GM18858 (cell line): ENCODE results near the gene SPATA9.

ENCODE experiments used
- ATAC-seq: cut with Tn5 transposase; IDR thresholded peaks from one replicate; pipeline ENCODE4 v1.9.1; 2021; ENCODE audit not compliant: unreplicated experiment

SPATA9 gene, protein sequence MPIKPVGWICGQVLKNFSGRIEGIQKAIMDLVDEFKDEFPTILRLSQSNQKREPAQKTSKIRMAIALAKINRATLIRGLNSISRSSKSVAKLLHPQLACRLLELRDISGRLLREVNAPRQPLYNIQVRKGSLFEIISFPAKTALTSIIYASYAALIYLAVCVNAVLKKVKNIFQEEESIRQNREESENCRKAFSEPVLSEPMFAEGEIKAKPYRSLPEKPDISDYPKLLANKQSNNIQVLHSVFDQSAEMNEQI

DNA sequence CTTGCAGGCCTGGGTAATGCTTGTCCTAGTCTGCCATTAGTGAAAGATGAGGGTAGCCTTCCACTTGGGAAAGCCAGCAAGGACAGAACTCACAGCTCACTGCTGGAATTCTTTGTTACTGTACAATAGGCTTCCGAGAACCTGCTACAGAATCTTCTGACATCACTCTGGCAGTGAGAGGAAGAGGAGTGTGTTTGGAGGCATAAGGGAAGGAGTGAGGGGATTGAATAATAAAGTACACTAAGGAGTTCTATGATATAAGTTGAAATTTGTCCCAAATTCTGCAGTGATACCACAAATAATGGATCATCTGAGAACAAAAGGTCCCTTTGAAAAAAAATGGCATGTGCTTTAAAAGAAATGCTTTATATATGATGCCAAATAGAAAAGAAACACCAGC is at the start of gene SPATA9:
TSS of gene SPATA9 (minus strand) at position 101 of the 400 bp plus-strand sequence. CDS start 137 bp downstream, outside the sequence.
- no peak for ATAC-seq

DNA sequence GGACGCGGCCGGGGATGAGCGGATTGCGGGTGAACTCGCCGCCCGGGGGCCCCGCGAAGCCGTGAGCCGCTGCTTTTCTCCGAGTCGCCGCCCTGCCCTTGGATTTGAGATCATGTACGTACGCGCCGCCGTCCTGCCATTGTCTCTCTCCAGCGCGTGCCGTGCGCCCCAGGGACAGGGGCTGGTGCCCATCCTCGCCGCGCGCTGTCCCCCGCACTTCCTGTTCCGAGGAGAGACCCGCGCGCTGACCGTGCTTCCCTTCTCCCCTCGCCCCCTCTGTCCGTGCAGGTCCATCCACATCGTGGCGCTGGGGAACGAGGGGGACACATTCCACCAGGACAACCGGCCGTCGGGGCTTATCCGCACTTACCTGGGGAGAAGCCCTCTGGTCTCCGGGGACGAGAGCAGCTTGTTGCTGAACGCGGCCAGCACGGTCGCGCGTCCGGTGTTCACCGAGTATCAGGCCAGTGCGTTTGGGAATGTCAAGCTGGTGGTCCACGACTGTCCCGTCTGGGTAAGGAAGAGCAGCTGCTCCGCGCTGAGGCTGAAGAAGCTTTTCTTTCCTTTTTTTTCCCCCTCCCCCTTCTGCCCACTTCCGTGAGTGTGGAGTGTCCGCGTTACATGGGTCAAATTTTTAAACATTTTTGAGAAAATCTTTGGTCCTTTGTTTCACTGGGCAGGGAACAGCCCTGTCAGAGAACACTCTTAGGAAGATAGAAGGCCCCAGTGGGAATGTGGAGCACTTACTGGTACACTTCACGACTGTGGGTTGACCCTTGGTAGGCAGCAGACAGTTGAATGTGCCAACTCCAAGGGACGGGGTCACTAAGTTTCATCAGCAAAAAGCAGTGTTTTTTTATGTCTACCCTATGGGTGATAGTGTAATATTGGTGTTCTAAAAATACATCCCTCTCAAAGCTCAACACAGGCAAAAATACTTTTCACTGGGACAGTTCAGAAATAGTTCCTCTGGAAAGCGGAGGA is 49.1 kb upstream of the SPATA9 start:
- ATAC-seq: peak; percentile 6

DNA sequence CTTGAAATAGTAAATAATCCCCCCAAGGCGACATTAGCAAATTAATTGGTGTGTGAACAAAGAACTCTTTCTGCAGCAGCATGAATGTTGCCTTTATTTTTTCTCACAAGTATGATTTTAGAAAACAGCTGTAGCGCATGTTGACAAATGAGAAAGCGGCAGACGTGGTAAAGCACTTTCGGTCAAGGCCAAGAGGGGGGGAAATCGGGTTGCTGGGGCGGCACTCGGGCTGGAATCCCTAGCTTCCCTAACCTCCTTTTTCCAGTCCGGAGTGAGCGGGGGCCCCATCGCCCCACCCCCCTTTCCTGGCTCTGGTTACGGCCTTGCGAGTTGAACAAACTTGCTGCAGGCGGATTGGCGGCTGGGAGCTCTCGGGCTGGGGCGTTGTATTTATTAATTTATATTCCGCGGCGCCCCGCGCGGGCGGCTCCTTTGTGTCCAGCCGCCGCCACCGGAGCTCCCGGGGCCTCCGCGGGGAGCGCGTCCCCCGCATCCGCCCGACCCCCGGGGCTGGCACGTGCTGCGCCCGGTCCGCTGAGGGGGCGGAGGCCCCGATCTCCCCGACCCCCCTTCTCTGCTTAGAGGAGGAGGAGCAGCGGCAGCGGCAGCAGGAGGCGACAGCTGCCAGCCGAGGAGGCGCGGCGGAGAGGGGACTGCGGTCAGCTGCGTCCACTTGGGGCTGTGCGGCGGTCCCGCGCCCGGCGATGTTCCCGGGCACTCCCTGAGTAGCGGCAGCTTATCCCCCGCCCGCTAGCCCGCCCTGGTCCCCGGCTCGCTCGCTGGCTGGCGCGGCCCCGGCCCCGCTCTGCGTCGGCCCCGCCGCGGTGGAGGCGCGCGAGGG is 48.2 kb upstream of the SPATA9 start, which contains the start of gene RHOBTB3:
TSS of gene RHOBTB3 (plus strand) at position 607 of the 841 bp plus-strand sequence. CDS start 347 bp downstream, outside the sequence.
- ATAC-seq: peak; percentile 29

DNA sequence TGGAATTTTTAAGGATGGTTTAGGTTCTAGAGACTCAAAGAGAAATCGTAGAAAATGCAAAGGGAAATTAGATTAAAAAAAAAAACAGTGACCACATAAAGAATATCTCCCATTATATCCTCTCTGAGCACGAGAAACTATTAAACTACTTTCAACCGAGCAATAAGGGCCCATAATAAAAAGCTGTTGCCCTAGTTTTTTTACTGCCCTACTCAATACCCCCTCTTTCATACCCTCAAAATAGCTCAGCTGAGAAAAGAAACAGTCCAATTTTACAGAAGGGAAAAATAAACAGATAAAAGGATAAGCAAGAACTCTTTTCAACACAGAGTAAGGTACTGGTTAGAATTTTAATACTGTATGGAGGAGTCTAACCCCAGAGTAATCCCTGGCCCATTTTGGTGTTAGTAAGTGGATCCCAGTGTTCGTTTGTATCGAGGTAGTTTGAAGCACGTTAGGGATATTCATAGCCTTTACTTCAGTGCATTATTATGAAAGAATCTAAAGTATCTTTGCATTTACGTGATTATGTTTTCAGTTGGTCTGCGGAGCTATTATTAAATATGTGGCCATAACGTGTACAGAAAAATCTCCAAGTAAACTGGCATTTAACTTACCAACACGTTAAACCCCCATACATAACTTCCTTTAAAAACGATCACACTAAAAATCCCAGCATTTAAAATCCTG is 47.4 kb upstream of the SPATA9 start:
- ATAC-seq: no peak

DNA sequence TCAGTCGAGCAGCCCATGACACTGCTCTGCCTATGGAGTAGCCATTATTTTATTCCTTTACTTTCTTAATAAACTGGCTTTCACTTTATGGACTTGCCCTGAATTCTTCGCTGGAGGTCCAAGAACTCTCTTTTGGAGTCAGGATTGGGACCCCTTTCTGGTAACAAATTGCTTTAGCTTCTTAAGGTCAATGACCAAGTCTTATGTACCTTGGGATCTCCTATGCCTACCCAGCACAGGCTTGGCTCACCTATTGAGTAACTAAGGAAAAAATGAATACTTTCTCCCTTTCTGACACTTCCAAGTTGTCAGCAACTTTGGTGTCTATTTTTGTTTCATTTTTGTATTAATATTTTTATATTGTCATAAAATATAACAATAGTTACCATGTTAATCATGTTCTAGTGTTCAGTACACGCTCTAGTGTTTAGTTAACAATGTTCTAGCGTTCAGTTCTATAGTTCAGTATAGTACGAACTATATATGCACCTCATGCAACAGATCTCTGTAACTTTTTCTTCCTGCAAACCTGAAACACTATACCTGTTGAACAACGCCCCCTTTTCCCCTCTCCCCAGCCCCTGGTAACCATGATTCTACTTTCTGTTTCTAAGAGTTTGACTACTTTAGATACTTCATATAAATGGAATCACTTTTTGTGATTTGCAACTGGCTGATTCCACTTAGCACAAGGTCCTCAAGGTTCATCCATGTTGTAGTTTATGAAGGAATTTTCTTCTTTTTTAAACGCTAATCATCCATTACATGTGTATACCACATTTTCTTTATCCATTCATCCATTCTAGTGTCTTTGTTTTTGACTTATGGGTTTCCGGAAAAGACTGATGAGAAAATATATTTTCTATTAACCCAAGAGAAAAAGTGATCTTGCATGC is 46.6 kb upstream of the SPATA9 start:
- no peak for ATAC-seq

DNA sequence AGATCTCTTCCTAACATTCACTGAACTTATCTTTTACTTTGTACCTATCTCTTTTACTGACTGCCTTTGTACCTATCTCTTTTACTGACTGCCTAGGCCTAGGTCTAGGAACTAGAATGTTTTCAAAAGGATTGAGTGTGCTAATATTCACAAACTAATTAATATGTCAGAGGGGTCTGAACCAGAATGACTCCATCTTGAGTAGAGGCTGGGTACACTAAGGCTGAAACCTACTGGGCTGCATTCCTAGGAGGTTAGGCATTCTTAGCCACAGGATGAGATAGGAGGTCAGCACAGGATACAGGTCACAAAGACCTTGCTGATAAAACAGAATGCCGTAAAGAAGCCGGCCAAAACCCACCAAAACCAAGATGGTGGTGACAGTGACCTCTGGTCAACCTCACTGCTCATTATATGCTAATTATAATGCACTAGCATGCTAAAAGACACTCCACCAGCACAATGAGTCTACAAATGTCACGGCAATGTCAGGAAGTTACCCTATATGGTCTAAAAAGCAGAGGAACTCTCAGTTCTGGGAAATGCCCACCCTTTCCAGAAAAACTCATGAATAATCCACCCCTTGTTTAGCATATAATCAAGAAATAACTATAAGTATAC is 45.8 kb upstream of the SPATA9 start:
- ATAC-seq: no peak

DNA sequence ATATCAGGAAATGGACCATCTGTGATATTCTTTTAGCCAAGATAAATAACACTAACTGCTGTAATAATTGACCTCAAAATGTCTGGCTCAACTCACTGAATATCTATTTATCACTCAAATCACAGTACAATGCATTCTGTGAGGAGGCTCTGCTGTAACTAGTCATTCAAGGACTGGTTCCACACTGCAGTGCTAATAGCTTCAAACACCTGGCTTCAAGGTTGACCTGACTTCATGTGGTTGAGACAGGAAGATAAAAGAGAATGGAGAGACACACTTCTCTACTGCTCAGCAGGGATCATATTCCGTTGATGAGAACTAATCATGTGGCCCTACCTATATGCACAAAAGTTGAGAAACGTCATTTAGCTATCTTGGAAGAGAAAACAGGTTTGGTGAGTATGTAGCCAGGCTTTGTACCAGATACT is 45.0 kb upstream of the SPATA9 start:
- peak; percentile 40 for ATAC-seq

DNA sequence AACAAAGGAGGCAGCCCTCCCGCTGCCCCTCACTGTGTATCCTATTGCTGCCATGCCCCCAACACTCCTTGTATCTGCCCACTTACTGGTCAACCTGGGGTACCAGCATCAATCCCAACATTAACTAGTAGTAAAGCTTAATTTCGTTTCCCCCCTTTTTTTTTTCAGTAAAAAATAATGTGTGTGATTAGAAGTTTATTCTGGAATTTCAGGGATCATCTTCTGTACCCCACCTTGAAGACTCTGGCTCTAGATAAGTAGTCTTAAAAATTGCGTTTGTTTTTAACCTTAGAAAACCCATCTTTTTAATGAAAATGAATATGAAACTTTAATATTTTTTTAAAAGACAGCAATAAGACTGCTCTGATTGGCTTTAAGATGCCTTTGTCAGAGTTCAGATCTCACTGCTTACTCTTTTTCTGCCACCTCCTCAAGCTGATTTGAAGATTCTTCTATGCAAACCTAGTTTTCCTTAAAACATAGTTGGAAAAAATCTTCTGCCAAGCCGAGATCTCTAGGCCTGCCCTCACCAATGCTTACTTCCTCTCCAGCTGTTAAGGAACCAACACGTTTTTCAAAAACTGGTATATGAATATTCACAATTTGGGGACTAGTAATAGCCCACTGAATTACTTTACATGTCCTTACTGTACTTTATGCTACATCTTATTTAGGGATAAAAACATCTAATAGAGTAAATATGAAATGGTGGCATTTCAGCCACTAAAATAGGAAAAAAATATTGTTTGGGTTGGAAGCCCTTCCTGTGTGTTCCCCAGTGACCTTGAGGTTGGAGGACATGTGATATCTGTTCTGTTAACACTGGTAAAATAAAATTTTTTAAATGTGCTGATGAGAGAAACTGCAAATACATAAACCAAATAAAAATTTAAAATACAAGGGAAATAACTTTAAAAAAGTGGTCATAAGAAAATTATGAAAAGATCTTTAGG is 44.3 kb upstream of the SPATA9 start:
- ATAC-seq: no peak

DNA sequence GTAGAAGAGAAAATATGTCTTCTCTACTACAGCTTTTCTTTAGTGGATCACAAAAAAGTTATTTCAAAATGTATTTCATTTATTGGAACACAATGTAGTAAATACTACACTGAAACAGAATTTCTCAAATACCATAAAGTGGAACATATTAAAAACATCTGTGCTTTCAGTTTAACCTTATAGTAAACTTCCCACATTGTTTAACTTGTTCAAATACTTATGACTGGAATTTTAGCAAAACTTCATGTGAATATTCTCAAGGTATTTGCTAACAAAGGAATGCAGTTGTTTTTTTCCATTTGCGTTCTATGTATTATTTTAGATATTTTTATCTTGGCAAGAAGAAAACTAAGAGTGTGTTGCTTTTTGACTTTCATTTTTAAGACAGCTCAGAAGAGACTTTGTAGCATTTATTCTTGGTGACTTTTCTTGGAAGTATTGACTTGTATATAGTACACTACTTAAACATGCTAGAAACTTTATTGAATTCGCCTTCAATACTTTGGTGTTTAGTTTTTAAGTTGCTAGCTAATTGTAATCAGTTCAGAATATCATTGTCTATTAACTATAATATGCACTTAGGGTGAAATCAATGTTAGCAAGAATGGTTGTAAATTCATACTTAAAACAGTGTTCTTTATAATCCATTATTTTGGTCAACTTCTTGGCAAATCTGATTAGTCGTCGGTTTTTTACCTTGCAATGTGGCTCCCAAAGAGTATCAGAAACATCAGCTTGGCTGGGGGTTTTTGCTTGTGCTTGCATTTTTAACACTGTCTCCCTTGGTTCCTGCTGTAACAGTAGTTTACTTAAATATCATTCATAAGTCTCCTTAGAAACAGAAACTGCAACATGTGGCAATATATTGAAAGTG is 43.4 kb upstream of the SPATA9 start:
- no peak for ATAC-seq

DNA sequence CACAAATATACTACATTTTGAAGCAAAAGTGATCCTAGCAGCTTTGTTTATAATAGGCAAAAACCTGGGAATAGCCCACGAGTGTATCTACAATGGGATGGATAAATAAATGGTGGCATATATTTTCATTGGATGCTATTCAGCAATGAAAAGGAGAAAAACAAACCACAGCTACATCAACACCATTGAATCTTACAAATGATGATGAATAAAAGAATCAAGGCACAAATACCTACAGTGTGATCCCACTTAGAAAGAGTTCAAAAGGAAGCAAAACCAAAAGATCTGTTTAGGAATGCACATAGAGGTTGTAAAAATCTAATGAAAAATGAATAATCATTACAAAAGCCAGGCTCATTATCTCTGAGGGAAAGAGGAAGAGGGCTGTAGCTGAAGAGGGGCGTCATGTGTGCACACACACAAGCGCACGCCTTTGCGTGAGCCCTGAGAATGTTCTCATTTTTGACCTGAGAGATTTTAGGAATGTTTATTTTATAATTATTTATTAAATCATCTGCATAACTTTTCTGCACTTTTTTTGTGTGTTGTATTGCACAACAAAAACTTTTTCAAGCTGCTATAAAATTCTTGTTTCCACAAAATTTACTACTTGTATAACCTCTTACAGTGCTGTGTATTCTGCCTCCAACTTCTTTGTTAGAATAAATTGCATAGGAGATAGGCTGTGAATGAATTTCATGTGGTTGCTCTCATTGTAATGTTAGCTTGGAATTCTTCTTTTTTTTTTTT is 42.5 kb upstream of the SPATA9 start:
- ATAC-seq: no peak

DNA sequence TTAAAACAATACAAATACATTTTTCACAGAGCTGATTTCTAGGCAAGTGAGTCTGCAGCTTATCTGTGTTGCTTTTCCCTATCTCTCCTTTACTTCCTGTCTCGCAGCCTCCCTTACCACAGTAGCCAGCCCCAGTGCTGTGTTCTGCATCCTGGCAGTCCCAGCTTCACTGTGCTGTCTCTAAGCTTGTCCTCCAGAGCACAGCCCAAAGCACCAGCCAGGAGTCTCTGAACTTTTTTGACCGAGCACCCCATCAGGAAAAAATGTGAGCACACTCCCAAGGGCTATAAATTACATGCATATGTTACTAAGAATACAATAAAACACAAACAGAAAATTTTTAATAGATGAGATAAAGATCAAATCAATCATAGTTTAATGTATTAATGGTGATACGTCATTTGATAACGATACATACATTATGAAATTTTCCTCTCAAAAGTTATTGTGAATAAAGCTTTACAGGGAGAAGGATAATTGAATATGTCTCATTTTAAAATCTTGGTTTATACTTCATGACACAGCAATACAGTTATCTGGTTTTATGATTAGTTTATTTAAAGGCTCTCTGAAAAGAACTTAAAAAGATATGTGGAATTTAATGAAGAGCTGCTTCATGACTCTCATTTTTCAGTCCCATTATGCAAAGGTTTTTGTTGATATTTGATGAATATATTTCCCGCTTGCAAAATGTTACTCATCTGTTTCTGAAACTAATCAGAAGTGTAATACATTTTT is 41.0 kb upstream of the SPATA9 start:
- no peak for ATAC-seq

DNA sequence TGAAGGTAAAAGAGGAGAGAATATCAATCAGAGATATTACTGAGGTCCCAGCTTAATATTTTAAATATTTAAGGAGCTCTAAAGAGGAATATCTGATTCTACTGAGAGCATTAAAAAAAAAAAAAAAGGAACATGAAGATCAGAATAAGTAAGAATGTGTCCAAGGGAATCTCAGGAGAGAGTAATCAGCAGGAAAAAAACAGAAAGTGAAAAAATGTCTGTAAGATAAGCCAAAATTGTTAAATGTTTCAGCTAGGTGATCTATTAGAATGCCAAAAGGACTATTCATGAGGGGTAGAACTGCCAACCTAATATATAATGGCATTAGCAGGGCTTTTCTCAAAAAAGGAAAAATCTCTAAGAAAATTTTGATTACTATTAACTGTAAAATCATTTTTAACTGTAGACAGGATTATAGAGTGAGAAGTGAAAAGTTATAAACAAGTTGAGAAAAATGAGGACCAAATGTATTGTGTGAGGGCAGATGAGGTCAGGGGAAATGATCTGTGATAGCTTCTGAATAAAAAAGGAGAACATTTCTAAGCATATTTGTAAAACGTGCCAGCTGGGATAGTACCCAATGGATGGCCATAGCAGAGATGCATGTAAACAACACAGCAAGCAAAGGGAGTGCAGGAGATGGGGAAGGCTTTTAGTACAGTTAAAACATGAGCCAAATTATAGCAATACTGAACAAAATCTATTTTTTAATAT is 38.9 kb upstream of the SPATA9 start:
- ATAC-seq: no peak

DNA sequence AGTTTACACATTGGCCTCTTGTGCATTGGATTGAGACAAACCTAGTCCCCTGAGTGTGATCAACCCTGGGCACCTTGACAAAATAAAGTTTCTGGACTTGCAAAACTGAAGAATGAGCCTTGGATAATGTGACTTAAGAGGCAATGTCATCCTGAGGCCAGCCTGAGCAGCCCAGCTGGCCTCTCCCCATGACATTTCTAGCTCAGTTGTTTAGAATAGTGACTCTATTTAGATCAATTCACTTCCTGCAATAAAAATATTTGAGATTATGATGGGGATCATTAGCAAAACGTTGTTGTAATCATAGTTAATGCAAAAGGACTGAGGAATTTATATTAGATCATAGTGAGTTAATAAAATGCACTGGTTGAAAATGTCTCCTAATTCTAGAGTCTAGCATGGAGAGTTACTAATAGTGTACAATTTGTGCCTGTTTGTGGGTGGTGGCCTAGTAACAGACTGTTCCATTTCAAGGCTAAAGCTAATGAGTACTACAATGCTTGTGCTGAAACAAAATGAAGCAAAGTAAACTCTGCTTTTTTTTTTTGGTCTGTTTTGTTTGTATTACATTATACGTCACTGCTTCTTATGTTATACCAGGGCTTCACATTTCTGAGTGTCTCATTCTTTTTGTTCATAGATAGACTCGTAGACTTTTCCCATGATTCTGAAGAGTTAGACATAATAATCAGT is 37.4 kb upstream of the SPATA9 start:
- ATAC-seq: no peak

DNA sequence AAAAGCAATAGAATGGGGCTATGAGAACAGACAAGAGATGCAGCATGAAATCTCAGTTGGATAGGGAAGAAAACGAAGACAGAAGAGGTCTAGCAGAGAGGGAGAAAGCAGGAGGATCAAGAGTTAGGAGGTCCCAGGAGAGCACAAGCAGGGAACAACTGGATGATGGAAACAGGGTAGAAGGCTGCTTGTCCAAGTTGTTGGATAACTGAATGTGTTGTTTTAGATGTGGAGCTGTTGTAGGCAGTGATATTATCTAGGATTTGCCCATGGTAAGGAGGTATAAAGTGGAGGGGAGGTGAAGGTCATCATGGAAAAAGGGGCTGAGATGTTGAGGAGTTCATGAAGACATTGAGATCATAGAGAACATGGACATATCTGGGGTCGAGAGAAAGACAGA is 35.9 kb upstream of the SPATA9 start:
- no peak for ATAC-seq
